GM19372 (cell line): ENCODE data around the gene RGS19.

Experiments used
- ATAC-seq: cut with Tn5 transposase; IDR thresholded peaks from one replicate; pipeline ENCODE4 v1.9.1; 2021; ENCODE audit warnings: mild to moderate bottlenecking, low read depth, moderate library complexity; ENCODE audit not compliant: unreplicated experiment

The RGS19 gene

DNA sequence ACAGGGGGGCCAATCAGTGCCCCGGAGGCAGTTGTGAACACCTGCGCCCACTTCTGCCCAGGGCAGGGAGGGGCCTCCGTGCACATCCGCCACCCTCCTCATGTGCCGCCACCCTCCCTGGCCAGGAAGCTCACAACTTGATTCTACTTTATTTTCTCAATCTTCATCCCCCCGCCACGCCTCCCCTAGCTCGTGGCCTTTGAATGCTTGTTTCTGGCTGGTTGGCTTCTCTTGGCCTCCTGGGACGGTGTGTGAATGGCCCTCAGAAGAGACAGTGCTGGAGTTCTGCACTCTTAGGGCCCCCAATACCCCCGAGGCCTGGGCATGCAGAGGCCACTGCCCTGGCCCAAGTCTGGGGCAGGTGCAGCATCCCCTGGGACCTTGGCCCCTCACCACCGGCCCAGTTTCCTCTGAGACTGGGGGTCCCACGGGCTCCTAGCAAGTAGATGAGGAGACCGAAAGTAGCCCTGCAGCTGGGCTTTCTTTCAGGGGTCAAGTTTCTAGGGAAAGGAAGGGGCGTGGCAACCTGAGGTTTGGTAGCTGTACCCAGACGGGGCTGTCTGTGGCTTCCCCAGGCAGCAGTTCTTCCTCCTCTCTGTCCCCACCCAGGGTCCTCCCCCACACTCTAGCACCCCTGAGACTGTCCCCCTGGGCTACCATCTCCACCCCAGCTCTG is 1.3 kb downstream of the RGS19 start:
- ATAC-seq = no peak

- ATAC-seq = no peak
Measured at GRCh38 chr20:64077541-64077875, 1.8 kb downstream of the RGS19 start.

DNA sequence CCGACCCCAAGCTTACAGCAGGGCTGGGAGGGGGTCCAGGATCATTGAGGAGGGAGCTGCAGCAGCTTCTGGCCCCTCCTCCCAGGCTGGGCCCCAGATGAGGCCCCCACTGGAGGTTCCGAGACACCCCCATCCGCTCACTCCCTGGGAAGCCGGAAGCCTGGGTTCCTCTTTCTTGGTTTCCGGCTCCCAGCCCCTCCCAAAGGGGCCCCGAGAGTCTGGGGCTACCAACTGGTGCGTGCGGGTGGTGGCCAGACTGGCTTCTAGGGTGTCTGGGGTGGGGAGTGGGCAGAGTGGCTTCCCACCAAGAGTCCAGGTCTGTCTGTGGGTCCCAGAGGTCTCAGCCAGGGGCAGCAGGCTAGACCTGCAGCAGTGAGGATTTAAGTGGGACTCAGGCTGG is 2.2 kb downstream of the RGS19 start:
- ATAC-seq = no peak

- ATAC-seq = no peak
Measured at GRCh38 chr20:64076061-64076997, 3.0 kb downstream of the RGS19 start.

- no peak for ATAC-seq
Measured at GRCh38 chr20:64075556-64075955, 3.8 kb downstream of the RGS19 start.

- ATAC-seq = no peak
Measured at GRCh38 chr20:64074963-64075362, 4.4 kb downstream of the RGS19 start.

DNA sequence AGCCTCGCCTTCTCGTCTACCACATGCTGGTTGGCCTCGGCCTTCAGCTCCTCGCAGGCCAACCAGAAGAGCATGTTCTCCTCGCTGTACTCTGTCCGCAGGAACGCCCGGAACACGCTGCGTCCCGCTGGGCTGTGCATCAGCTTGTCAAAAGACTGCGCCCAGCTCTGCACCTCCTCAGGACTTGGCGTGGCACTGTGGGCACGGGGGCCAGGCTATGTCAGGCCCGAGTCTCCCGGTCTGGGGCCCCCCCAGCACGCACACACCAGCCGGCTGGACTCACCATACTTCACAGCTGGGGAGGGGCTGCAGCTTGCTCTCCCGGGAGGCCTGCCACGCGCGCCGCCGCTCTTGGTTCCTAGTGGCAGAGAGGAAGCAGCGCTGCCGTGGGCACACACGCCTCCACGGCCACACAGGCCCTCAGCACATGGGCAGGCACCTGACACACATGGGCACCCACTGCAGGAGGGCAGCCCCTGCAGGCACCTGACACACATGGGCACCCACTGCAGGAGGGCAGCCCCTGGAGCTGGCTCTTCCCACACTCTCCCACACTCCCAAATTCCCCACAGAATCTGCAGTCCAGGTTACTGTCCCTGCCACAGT is 5.0 kb downstream of the RGS19 start:
- no peak for ATAC-seq

DNA sequence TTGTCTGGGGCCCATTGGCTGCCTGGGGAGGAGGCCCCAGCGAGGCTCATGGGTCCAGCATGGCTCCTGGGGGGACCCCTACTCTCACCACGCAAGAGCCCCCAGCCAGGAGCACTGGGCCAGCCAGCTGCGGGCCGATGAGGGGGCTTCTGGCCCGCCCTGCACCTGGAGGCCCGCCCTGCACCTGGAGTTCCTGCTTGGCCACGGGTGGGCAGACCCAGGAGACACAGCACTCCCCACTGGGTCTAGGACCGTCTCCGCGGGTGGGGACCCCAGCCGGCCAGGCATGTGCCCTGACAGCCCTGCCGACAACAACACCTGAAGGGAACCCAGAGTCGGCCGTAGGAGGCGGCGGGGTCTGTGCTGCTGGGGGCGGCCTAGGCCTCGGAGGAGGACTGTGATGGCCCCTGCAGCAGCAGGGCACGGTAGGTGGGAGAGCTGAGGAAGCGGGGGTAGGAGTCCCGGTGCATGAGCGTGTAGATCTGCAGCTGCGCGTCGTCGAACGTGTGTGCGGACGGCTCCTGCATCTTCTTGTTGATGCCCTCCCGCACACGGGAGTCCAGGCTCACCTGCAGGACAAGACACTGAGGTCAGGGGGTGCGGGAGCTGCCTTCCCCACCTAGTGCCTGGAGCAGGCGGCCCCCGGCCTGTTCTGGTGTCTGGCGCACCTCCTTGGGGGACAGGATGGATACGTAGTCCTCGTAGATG is 5.7 kb downstream of the RGS19 start:
- ATAC-seq = no peak

DNA sequence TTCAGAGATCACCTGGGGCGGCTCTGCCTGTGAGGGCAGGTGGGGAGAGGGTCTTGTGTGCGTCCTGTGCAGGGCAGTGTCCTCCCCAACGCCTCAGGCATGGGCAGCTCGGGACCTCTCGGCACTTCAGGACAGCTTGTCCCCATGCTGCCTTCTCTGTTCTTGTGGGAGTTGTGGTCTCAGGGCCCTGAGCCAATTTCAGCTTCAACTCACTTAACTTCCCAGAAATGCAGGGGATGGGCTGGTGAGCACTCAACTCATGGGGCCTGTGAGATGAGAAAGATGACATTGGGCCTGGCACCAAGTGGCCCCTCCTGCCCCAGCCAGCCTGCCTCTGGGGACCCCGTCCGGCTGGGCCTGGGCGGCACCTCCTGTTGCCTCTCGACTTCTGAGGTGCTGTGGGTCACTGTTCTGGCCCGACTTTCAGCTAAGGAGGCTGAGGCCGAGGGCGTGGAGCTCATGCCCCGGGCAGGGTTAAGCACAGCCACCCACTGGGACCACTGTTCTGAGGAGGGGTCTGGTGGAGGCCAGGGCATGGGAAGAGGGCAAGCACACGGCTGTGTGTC is 6.7 kb downstream of the RGS19 start:
- no peak for ATAC-seq

GRCh38 chr20:64071341-64072332 is 7.7 kb downstream of the RGS19 start:
- ATAC-seq = no peak

DNA sequence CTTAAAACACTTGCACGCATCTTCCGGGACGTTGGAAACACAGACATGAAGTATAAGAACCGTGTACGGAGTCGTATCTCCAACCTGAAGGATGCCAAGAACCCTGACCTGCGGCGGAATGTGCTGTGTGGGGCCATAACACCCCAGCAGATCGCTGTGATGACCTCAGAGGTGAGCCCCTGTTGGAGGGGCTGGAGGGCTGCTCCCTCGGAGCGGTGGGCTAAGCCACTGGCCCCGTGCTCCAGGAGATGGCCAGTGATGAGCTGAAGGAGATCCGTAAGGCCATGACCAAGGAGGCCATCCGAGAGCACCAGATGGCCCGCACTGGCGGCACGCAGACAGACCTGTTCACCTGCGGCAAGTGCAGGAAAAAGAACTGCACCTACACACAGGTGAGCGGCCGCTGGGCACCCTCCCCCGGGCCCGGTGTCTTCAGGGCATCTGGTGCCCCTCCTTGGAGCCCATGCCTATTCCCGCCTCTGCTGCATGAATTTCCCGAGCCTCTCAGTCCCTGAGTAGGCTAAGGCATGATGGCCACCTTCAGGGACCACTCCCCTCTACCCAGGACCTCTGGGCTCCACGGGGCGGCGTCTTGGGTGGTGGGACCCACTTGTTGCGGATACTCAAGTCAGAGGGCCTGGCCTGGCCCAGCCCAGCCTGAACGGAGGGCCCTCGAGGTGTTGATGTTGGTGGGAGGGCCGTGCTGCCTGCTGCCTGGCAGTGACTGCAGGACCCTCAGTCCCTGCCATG is 8.9 kb downstream of the RGS19 start:
- no peak for ATAC-seq

- no peak for ATAC-seq
Measured at GRCh38 chr20:64069614-64070243, 9.6 kb downstream of the RGS19 start.

- no peak for ATAC-seq
Measured at GRCh38 chr20:64069209-64069613, 10.1 kb downstream of the RGS19 start.

DNA sequence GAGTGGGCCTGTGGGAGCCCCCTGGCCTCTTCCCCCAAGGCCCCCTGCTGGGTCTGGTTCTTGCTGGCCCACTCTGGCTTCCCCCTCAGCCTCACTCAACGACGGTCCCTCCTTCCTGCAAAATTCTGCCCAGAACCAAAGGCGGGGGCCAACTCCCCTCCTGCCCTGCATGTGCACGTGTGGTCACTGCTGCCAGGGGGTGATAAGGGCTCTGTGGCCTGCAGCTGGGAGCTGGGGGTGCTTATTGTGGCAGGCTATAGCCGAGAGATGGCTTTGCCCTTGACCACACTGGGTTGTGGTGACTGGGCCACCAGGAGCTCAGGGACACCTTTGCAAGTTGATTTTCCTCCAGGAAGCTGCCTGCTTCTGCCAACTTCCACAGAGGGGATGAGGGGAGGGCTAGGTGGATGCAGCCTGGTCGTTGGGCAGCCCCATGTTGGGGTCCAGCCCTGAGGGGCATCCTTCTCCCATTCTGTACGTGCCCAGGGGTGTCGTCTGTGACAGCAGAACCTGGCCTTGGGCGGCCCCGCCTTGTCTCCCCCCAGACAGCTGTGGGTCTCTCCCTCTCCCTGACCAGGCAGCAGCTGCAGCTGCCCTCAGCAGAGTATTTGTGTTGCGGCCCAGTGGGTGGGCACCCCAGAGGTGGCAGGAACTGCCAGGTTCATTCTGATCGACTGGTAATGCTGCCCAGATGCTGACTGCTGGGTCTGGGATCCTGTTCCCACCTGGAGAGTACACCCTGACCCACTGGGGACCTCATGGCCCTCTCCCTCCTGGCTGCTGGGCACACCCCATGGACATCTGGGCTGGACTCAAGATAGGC is 10.7 kb downstream of the RGS19 start:
- no peak for ATAC-seq

DNA sequence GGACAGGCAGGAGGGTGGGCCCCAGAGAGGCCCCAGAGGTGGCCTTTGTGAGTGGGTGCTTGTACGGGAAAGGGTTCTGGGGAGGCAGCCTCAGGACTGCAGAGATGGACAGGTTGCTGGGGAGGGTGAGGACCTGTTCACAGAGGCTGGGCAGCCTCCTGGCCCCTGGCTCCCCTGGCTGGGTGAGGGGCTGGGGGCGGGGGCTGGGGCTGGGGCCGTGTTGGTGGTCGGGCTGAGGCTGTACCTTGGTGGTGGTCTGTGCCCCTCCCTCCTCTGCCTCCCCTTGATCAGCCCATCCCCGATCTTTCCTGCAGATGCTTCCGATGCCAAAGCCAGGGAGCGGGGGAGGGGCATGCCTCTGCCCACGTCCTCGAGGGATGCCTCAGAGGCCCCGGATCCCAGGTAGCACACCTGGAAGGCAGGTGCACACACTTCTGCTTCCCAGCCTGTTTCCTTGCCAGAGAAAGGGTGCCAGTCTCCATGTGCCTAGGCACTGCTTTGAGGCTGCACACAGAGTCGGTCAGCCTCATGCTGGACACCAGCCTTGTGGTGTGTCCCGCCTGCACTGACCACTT is 11.5 kb downstream of the RGS19 start:
- no peak for ATAC-seq

DNA sequence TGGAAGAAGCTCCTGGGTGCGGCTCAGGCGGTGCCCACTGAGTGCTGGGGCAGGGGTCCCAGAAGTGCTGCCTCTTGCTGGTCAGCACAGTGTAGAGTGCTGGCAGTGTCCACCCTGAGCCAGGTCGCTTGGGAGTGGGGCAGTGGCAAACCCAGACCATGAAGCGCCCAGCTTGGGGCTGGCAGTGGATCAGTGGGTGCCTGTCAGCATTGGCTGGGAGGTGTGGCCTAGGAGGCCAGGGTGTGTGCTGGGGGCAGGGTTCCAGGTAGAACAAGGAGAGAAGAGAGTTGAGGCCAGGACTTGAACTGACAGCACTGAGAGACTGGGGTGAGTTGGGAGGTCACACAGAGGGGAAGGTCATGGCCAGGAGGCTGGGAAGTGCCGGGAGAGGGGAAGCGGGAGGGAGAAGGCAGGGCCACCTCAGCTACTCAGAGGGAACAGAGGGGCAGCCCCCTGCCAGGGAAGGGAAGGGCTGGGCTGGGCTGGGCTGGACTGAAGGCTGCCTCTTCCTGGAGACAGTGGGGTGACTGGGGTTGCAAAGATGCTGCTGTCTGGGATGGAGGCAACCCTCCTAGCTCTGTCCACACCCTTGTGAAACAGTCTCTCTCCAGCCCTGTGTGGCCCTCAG is 12.2 kb downstream of the RGS19 start:
- no peak for ATAC-seq

DNA sequence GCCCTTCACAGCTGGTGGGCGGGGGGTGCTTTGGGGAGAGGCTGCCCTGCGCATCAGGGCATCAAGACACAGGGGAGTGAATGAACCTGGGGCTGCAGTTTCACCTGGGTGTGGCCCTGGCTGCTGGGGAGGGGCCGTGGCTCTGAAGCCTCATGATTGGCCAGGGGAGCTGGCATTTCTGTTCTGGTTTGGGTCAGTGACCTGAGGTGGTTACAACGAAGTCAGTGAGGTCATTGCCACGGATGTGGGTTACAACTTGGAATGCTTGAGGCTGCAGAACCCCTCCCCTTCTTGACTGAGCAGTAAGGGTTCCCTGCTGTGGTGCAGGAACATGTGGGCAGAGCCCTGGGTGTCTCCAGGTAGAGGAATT is 13.4 kb downstream of the RGS19 start:
- no peak for ATAC-seq
